Panc1 (cell line): Measurements from ENCODE around the gene ZNF346. TPM values are rescaled to one million over a fixed set of nuclear protein-coding genes. Genes with fewer than 3 reads are reported as not detected.

Experiments used
- ATAC-seq: fragments of 200-7000 bp; cut with Tn5 transposase; 2 replicates; pipeline ENCODE4 v1.9.1; 2020; ENCODE audit warnings: mild to moderate bottlenecking, moderate library complexity
- BruUV-seq: library from RNA; stranded (reverse); fragments of 400-500 nt; replicated peaks from 2 replicates; lab custom pipeline; 2021; lab: Mats Ljungman, UMichigan
- CTCF ChIA-PET: fragments of 300-600 bp; sonication (Branson Sonifier 250); formaldehyde crosslinking; loops from one replicate; lab custom pipeline; 2022; ENCODE audit warnings: antibody characterized with exemption; lab: Charles Lee
- POLR2A ChIA-PET: fragments of 300-600 bp; sonication (Branson Sonifier 250); formaldehyde crosslinking; loops from one replicate; lab custom pipeline; 2022; ENCODE audit warnings: antibody characterized with exemption; lab: Charles Lee
- DNase-seq: peaks from one replicate; pipeline ENCODE4 v3.0.0-alpha.2; 2010; ENCODE audit warnings: low read depth, low spot score
- H3K27ac ChIP-seq: 2 replicates; pipeline ENCODE4 v1.5.1; 2011; ENCODE audit warnings: mild to moderate bottlenecking, low read length, inconsistent platforms
- H3K27me3 ChIP-seq: fragments of 200-500 bp; sonication (Bioruptor generic); 2 replicates; pipeline ENCODE4 v1.6.0; 2014; ENCODE audit warnings: low read length, inconsistent platforms; ENCODE audit not compliant: control insufficient read depth, insufficient read depth
- H3K36me3 ChIP-seq: fragments of 200-500 bp; sonication (Bioruptor generic); 2 replicates; pipeline ENCODE4 v1.5.1; 2014; ENCODE audit warnings: inconsistent platforms, mild to moderate bottlenecking, low read length, moderate library complexity; ENCODE audit not compliant: control insufficient read depth, insufficient read depth
- H3K4me1 ChIP-seq: 2 replicates; pipeline ENCODE4 v1.5.1; 2011; ENCODE audit warnings: inconsistent platforms, mild to moderate bottlenecking, low read length, moderate library complexity; ENCODE audit not compliant: control insufficient read depth, insufficient read depth
- H3K4me3 ChIP-seq, 2 experiments: 2 replicates each; pipeline ENCODE4 v1.5.1; 2011 to 2012; ENCODE audit warnings: low read depth in 2 of 2, low read length in 2 of 2, mild to moderate bottlenecking in 2 of 2, inconsistent platforms in 1 of 2, moderate library complexity in 1 of 2
- H3K9me3 ChIP-seq: fragments of 200-500 bp; sonication (Bioruptor generic); 2 replicates; pipeline ENCODE4 v1.5.1; 2014; ENCODE audit warnings: low read depth, mild to moderate bottlenecking, inconsistent platforms, low read length, moderate library complexity; ENCODE audit not compliant: control insufficient read depth, insufficient read depth
- CTCF ChIP-seq: fragments of 450-650 bp; IDR thresholded peaks from 2 replicates; pipeline ENCODE4 v1.5.1; 2017; ENCODE audit warnings: mild to moderate bottlenecking
- POLR2AphosphoS5 ChIP-seq: IDR thresholded peaks from 2 replicates; pipeline ENCODE4 v1.6.1; 2012; ENCODE audit warnings: mild to moderate bottlenecking, low read depth, low read length, moderate library complexity
- SIN3A ChIP-seq: IDR thresholded peaks from 2 replicates; pipeline ENCODE4 v1.6.1; 2012; ENCODE audit warnings: low read depth, mild to moderate bottlenecking, low read length, moderate library complexity, borderline replicate concordance; ENCODE audit not compliant: insufficient read depth
- TCF7L2 ChIP-seq: IDR thresholded peaks from 2 replicates; pipeline ENCODE4 v1.6.1; 2011; ENCODE audit warnings: mild to moderate bottlenecking, low read depth, low read length, inconsistent platforms
- in situ Hi-C: cut with HindIII; loops from 2 replicates; pipeline ENCODE4 v1.10.0; 2016; ENCODE audit warnings: low sequenced_read_pairs, low pct_unique_long_range_greater_than_20kb
- intact Hi-C: fragments of 100-400 bp; cut with micrococcal nuclease; formaldehyde crosslinking; loops from one replicate; pipeline ENCODE4 v1.10.0; 2022; ENCODE audit not compliant: unreplicated experiment
- total RNA-seq: library from RNA; stranded (reverse); gene quantifications from one replicate; pipeline ENCODE4 v1.2.1, GENCODE V29; 2021; ENCODE audit not compliant: unreplicated experiment
- TF ChIP-seq, protein P1 (sequence below), 2 experiments: IDR thresholded peaks; 2 replicates each; pipeline ENCODE4 v1.6.1; 2011 to 2012; ENCODE audit warnings: low read depth in 2 of 2, control low read depth in 1 of 2, low read length in 1 of 2, mild to moderate bottlenecking in 1 of 2, moderate library complexity in 1 of 2; ENCODE audit not compliant: insufficient read depth in 1 of 2

ZNF346 gene
- total RNA-seq, 1 experiment from 2014 or later = 21.3 TPM

GRCh38 chr5:177117441-177118045 is 95.0 kb downstream of the ZNF346 start:
- ATAC-seq = no peak
- Histone ChIP-seq H3K27ac (no peak overlapping the region), H3K4me3 (no peak overlapping the region), H3K36me3 (no peaks in the 10 kb centered on the region), H3K4me1 (no peaks in the 10 kb centered on the region), H3K9me3 (no peaks in the 10 kb centered on the region), H3K27me3 (no peaks in the 10 kb centered on the region)
- TF ChIP-seq SIN3A = no peak
- TF ChIP-seq POLR2AphosphoS5 = no peak
- no peak for TF ChIP-seq TCF7L2
- TF ChIP-seq, protein P1, sequence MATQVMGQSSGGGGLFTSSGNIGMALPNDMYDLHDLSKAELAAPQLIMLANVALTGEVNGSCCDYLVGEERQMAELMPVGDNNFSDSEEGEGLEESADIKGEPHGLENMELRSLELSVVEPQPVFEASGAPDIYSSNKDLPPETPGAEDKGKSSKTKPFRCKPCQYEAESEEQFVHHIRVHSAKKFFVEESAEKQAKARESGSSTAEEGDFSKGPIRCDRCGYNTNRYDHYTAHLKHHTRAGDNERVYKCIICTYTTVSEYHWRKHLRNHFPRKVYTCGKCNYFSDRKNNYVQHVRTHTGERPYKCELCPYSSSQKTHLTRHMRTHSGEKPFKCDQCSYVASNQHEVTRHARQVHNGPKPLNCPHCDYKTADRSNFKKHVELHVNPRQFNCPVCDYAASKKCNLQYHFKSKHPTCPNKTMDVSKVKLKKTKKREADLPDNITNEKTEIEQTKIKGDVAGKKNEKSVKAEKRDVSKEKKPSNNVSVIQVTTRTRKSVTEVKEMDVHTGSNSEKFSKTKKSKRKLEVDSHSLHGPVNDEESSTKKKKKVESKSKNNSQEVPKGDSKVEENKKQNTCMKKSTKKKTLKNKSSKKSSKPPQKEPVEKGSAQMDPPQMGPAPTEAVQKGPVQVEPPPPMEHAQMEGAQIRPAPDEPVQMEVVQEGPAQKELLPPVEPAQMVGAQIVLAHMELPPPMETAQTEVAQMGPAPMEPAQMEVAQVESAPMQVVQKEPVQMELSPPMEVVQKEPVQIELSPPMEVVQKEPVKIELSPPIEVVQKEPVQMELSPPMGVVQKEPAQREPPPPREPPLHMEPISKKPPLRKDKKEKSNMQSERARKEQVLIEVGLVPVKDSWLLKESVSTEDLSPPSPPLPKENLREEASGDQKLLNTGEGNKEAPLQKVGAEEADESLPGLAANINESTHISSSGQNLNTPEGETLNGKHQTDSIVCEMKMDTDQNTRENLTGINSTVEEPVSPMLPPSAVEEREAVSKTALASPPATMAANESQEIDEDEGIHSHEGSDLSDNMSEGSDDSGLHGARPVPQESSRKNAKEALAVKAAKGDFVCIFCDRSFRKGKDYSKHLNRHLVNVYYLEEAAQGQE (IDR thresholded peaks at IDR 0.05; ENCODE audit: insufficient read depth in 1 of 2, low read depth in 2 of 2, low read length in 1 of 2) = no peak
- no peak for TF ChIP-seq CTCF
- intact Hi-C loops (no loop called here), in situ Hi-C loops (no loop called here)
- no peak for DNase-seq
- BruUV-seq = no TSS peak
- CTCF ChIA-PET = no interaction called here
- POLR2A ChIA-PET = no interaction called here

- POLR2A ChIA-PET = no interaction called here
- Histone ChIP-seq H3K9me3 (no peaks in the 10 kb centered on the region), H3K27me3 (no peaks in the 10 kb centered on the region), H3K4me3 (no peak overlapping the region), H3K4me1 (no peaks in the 10 kb centered on the region), H3K27ac (no peak overlapping the region), H3K36me3 (no peaks in the 10 kb centered on the region)
- no TSS peak for BruUV-seq
- TF ChIP-seq POLR2AphosphoS5 = no peak
- no peak for TF ChIP-seq SIN3A
- DNase-seq (no peak), ATAC-seq (no peak)
- CTCF ChIA-PET = no interaction called here
- intact Hi-C loops (no loop called here), in situ Hi-C loops (no loop called here)
Measured at GRCh38 chr5:177122566-177122965, 100.1 kb downstream of the ZNF346 start.

GRCh38 chr5:177123789-177124485 is 101.4 kb downstream of the ZNF346 start:
- BruUV-seq = no TSS peak
- intact Hi-C loops = no loop called here
- Histone ChIP-seq H3K4me3 (no peak overlapping the region), H3K9me3 (no peaks in the 10 kb centered on the region), H3K4me1 (no peaks in the 10 kb centered on the region), H3K36me3 (no peaks in the 10 kb centered on the region), H3K27me3 (no peaks in the 10 kb centered on the region), H3K27ac (no peak overlapping the region)
- no peak for DNase-seq
- in situ Hi-C loops = no loop called here
- ChIA-PET CTCF (interaction anchor here (0.6 kb wide), 1 partner anchor 127 kb away, joined by 5 read pairs; no protein-coding TSS in a partner anchor), POLR2A (no interaction called here)
- ATAC-seq = no peak
- TF ChIP-seq SIN3A (no peak), TCF7L2 (no peak), CTCF (no peak)
- TF ChIP-seq, protein P1 (IDR thresholded peaks at IDR 0.05; ENCODE audit: insufficient read depth in 1 of 2, low read depth in 2 of 2, low read length in 1 of 2) = no peak
